Panc1 (cell line): ENCODE results near the gene COX5A.

Experiments used
- CTCF ChIP-seq: fragments of 450-650 bp; IDR thresholded peaks from 2 replicates; pipeline ENCODE4 v1.5.1; 2017; ENCODE audit warnings: mild to moderate bottlenecking
- POLR2AphosphoS5 ChIP-seq: IDR thresholded peaks from 2 replicates; pipeline ENCODE4 v1.6.1; 2012; ENCODE audit warnings: mild to moderate bottlenecking, low read depth, low read length, moderate library complexity
- TF ChIP-seq, protein P1 (sequence below), 2 experiments: IDR thresholded peaks; 2 replicates each; pipeline ENCODE4 v1.6.1; 2011 to 2012; ENCODE audit warnings: low read depth in 2 of 2, control low read depth in 1 of 2, low read length in 1 of 2, mild to moderate bottlenecking in 1 of 2, moderate library complexity in 1 of 2; ENCODE audit not compliant: insufficient read depth in 1 of 2

- TF ChIP-seq CTCF (no peak), POLR2AphosphoS5 (no peak)
- TF ChIP-seq, protein P1, sequence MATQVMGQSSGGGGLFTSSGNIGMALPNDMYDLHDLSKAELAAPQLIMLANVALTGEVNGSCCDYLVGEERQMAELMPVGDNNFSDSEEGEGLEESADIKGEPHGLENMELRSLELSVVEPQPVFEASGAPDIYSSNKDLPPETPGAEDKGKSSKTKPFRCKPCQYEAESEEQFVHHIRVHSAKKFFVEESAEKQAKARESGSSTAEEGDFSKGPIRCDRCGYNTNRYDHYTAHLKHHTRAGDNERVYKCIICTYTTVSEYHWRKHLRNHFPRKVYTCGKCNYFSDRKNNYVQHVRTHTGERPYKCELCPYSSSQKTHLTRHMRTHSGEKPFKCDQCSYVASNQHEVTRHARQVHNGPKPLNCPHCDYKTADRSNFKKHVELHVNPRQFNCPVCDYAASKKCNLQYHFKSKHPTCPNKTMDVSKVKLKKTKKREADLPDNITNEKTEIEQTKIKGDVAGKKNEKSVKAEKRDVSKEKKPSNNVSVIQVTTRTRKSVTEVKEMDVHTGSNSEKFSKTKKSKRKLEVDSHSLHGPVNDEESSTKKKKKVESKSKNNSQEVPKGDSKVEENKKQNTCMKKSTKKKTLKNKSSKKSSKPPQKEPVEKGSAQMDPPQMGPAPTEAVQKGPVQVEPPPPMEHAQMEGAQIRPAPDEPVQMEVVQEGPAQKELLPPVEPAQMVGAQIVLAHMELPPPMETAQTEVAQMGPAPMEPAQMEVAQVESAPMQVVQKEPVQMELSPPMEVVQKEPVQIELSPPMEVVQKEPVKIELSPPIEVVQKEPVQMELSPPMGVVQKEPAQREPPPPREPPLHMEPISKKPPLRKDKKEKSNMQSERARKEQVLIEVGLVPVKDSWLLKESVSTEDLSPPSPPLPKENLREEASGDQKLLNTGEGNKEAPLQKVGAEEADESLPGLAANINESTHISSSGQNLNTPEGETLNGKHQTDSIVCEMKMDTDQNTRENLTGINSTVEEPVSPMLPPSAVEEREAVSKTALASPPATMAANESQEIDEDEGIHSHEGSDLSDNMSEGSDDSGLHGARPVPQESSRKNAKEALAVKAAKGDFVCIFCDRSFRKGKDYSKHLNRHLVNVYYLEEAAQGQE (IDR thresholded peaks at IDR 0.05; ENCODE audit: insufficient read depth in 1 of 2, low read depth in 2 of 2, low read length in 1 of 2) = no peak
Measured at GRCh38 chr15:74890665-74890960, 47.3 kb downstream of the COX5A start.
